Activated CD4-positive, alpha-beta T cell treated with anti-CD3 and anti-CD28 coated beads for 48 hours (primary cell): ENCODE data around the gene YBX2.

ENCODE experiments used
- DNase-seq: peaks from one replicate; pipeline ENCODE4 v3.0.0-alpha.2; 2020

The YBX2 gene

DNA sequence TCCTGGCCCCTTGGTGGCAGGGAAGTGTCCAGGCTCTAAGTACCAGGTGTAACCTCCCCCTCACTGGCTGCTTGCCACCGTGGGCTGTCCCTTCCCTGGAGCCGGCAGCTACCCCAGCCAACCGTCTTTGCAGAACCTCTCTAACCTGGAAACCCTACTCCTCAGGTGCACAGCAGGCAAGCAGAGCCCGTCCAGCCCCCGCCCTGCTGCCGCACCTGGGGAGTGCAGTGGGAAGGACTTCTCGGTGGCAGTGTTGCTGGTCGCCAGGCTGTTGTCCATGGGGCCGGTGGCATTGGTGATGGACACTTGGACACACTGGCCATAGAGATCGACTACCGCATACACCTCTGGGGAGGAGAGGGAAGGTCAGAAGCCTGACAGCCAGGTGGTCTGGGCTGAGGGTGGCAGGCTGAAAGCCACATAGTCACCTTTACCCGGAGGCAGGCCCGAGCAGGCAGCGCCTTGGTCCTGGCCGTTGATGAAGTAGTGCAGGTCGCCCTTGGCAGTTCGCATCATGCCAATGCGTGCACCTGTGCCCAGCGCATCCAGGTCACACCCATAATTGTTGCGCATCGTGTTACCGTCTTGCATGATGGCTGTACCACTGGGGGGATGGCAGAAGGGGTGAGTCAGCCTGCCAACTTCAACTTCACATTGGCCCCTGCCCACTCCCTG lies 28.2 kb upstream of the YBX2 start:
- DNase-seq = no peak

GRCh38 chr17:7321466-7321865 lies 27.0 kb upstream of the YBX2 start:
- DNase-seq = no peak

DNA sequence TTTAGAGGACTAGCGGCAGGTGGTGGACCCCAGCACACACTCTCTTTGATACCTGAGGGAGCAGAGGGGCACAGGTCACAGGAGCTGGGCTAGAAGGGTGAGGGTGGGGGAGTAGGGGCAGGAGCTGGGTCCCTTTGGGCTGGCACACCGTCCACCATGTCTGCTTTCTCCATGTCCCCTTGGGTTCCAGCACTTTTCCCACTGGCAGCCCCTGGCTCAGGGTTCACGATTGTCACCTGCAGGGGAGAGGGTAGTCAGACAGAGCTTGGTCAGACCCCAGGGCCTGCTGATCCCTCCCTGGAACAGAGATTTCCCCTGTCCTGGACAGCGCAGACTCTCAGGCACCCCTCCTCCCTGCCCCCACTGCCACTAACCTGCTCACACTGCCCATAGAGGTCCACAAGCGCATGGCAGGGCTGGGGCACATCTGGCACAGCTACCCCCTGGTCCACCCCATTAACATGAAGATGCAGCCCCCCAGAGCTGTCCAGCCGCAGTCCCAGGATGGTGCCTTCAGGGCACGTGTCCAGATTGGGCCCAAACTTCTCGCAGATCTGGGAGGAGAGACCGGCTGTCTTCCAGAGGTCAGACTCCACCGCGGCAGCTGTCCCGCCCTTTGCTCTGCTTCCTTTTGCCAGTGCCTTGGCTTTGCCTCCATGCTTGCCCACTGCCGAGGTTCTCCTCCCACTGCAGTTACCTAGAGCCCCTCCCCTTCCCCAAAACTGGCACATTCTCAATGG lies 23.9 kb upstream of the YBX2 start:
- no peak for DNase-seq

DNA sequence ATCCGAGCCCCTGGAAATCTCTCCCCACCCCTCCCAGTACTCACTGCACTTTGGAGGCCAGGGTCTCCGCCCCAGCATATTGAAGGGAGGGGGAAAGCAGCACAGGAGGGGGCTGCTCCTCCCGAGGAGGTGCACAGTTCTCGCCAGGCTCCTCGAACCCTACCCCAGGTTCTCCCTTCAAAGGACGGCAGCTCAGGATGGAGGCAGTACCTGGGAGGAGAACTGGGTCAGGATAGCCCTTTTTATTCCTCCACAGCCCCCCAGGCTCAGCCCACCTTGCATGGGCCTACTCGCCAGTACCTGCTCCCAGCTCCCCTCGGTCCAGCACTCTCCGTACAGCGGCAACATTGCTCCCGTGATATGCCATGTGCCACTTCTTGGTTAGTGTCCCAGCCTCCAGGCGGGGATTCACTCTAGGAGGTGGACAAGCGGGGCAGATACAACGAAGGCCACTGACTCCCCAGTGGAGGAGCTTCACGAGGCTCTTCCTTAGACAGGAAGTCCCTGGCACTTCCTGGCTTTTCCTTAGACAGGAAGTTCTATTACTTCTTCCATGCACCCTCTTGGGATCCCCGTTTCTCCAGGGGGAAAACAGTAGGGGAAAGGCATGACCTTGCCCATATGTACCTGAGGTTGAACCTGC lies 22.8 kb upstream of the YBX2 start:
- no peak for DNase-seq

GRCh38 chr17:7315570-7316235 lies 21.3 kb upstream of the YBX2 start:
- DNase-seq = no peak

- peak; percentile 96 for DNase-seq
Measured at GRCh38 chr17:7314719-7315569, 20.5 kb upstream of the YBX2 start, which contains the start of gene GPS2. TSS of gene GPS2 (minus strand) at chr17:7315360. CDS start at chr17:7315052, 308 bp downstream.

DNA sequence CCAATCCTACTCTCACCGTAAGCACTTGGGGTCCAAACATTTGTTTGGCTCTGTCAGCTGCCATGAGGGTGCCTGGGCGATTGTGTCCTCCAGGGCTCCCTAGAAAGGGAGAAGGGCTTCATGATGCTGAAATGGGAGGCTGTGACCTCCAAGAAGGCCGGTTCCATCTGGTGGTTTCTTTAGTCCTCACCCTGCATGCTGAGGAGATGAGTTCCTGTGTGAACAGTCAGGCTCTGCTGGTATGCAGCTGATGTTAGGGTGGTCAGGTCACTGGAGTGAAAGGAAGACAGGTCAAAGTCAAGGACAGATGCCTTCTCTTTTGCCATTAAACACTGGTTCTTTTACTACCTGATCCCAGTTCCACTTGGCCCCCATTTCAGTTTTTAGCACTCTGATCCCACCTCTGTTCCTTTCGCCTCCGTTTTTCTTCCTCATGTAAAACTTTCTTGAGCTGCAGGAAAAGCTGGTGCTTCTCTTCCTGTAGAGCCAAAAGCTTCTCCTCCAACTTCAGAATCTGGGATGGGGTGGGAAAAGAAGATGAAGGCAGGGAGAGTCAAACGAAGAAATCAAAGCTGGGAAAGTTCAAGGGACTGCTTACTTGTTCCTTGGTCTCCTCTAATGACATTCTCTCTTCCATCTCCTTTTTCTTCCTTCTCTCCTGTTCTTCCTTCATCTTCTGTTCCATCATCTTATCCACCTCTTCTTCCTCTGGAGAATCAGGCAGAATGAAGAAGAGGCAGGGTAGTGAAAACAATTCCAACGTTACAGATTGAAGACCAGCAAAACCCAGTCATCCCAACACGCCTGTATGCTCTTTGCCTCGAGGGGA lies 19.7 kb upstream of the YBX2 start:
- DNase-seq = peak; percentile 48

- peak; percentile 63 for DNase-seq
Measured at GRCh38 chr17:7313088-7313889, 18.9 kb upstream of the YBX2 start.

- DNase-seq = no peak
Measured at GRCh38 chr17:7312432-7313087, 18.1 kb upstream of the YBX2 start.

DNA sequence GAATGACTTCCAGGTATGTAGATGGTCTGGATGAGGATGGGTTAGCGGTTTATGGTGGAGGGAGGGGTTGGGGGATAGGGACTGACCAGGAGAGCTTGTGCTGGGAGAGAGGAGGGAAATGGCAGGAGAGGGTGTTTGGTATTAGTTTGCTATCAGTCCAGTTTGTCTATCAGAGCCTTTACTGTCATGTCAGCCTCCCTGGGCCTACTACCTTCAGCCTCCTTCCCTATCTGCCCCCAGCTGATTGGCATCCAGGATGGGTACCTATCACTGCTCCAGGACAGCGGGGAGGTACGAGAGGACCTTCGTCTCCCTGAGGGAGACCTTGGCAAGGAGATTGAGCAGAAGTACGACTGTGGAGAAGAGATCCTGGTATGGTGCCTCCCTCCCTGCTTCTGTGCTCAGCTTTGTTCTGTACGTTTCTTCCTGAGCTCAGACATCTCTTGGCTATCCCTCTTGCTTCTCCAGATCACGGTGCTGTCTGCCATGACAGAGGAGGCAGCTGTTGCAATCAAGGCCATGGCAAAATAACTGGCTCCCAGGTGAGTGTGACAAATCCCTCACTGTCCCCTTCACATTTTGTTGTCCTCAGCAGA lies 16.8 kb upstream of the YBX2 start:
- DNase-seq = no peak

GRCh38 chr17:7309628-7310027 lies 15.2 kb upstream of the YBX2 start:
- no peak for DNase-seq

GRCh38 chr17:7308625-7309433 lies 14.4 kb upstream of the YBX2 start:
- DNase-seq = peak; percentile 85

GRCh38 chr17:7307686-7308624 lies 13.5 kb upstream of the YBX2 start:
- DNase-seq = peak; percentile 61

DNA sequence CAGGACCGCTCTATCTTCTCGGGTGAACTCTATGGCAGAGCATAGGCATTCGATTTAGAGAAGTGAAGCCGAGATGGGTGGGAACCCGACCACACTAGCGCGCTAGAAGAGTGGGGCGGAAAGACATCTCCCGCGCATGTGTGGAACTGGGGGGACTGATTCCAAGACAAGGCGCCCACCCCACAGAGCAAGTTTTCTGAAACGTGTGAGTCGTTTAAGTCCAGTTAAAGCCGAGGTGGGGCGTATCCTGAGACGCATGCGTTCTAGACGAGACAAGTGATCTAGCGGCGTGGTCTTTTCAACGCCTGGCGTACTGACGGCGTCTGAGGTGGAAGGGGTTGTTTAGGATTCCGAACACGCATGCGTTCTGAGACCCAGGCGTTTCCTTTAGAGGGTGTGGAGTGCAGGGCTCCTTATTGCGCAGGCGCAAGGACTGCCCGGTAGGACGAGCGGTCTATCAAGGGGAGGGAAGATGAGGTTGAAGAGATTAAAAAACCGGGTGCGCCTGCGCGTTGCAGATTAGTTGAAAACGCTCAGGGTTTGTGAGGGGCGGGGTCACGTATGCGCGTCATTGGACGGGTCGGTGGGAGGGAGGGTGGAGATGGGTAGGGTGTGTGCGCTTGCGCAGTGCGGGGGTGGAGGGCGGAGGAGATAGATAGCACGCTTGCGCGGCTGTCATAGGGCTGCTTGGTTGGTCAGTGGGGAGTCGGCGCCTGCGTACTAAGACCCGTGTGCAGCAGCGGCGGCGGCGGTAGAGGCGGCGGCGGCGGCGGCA lies 12.7 kb upstream of the YBX2 start, which contains the start of gene EIF5A:
TSS of gene EIF5A (plus strand) at position 718 of the 775 bp plus-strand sequence. CDS start 2,008 bp downstream, outside the sequence.
- peak; percentile 100 for DNase-seq

- DNase-seq = no peak
Measured at GRCh38 chr17:7304179-7304578, 9.7 kb upstream of the YBX2 start.

- DNase-seq = peak; percentile 77
Measured at GRCh38 chr17:7296189-7296861, 1.9 kb upstream of the YBX2 start.
